Hepatocyte (in vitro differentiated cells): Measurements from ENCODE around the gene TMEM141.

Experiments
- EZH2 ChIP-seq: fragments of 200-600 bp; sonication (generic); IDR thresholded peaks from 2 replicates; pipeline ENCODE4 v1.6.1; 2016; ENCODE audit warnings: antibody characterized with exemption, mild to moderate bottlenecking, borderline replicate concordance
- EZH2phosphoT487 ChIP-seq: fragments of 200-600 bp; sonication (generic); IDR thresholded peaks from one replicate; pipeline ENCODE4 v1.6.1; 2018; ENCODE audit warnings: antibody characterized with exemption, mild to moderate bottlenecking, low read depth, moderate library complexity; ENCODE audit not compliant: unreplicated experiment, severe bottlenecking
- TF ChIP-seq, protein P1 (sequence below): fragments of 200-600 bp; sonication (generic); IDR thresholded peaks from 2 replicates; pipeline ENCODE4 v1.5.1; 2016; ENCODE audit warnings: antibody characterized with exemption, mild to moderate bottlenecking; ENCODE audit not compliant: poor library complexity

DNA sequence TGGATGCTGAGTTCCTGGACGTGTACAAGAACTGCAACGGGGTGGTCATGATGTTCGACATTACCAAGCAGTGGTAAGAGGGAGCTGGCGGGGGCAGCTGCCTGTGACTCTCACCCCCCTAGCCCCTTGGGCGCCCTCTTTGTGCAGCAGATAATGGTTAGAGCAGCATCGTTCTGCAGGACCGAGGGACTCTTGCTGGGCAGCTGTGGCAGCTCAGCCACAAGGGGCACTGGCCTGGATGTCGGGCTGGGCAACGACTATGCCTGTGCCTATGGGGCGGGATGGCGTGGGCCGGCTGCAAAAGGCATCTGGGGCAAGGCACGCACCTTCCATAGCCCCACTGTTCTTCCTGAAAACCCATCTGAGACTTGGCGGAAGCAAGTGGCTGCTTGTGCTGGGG lies 38.3 kb downstream of the TMEM141 start:
- TF ChIP-seq, protein P1, sequence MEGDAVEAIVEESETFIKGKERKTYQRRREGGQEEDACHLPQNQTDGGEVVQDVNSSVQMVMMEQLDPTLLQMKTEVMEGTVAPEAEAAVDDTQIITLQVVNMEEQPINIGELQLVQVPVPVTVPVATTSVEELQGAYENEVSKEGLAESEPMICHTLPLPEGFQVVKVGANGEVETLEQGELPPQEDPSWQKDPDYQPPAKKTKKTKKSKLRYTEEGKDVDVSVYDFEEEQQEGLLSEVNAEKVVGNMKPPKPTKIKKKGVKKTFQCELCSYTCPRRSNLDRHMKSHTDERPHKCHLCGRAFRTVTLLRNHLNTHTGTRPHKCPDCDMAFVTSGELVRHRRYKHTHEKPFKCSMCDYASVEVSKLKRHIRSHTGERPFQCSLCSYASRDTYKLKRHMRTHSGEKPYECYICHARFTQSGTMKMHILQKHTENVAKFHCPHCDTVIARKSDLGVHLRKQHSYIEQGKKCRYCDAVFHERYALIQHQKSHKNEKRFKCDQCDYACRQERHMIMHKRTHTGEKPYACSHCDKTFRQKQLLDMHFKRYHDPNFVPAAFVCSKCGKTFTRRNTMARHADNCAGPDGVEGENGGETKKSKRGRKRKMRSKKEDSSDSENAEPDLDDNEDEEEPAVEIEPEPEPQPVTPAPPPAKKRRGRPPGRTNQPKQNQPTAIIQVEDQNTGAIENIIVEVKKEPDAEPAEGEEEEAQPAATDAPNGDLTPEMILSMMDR = no peak
- no peak for TF ChIP-seq EZH2
- no peak for TF ChIP-seq EZH2phosphoT487
